Testis (tissue), 3 donors: ENCODE measurements around the gene VIT. TPM values are rescaled to one million over a fixed set of nuclear protein-coding genes. Genes with fewer than 3 reads are reported as not detected.

Experiments used
- DNase-seq: peaks from one replicate; pipeline ENCODE4 v3.0.0-alpha.2; 2019
- H3K27ac ChIP-seq, 2 donors: fragments of 200-600 bp; sonication (generic); one replicate each; pipeline ENCODE4 v1.5.1; 2019
- H3K27me3 ChIP-seq: fragments of 200-600 bp; sonication (generic); one replicate; pipeline ENCODE4 v1.5.1; 2019
- H3K36me3 ChIP-seq: fragments of 200-600 bp; sonication (generic); one replicate; pipeline ENCODE4 v1.5.1; 2017; ENCODE audit warnings: low read depth; ENCODE audit errors: missing control alignments
- H3K4me1 ChIP-seq: fragments of 200-600 bp; sonication (generic); one replicate; pipeline ENCODE4 v1.5.1; 2019
- H3K4me3 ChIP-seq, 2 donors: fragments of 200-600 bp; sonication (generic); one replicate each; pipeline ENCODE4 v1.5.1; 2017 to 2019
- H3K9me3 ChIP-seq: fragments of 200-600 bp; sonication (generic); one replicate; pipeline ENCODE4 v1.5.1; 2017
- CTCF ChIP-seq, 3 experiments: fragments of 450-650 bp in 2 of 3; fragments of 200-600 bp in 1 of 3; sonication (generic) in 1 of 3; IDR thresholded peaks; one replicate each; pipeline ENCODE4 v1.5.1; 2016 to 2019; ENCODE audit warnings: antibody characterized with exemption in 3 of 3, mild to moderate bottlenecking in 2 of 3, moderate library complexity in 1 of 3
- POLR2A ChIP-seq: fragments of 450-650 bp; IDR thresholded peaks from one replicate; pipeline ENCODE4 v1.6.1; 2017; ENCODE audit warnings: antibody characterized with exemption, mild to moderate bottlenecking, moderate library complexity
- WGBS, 2 donors: methylation state at CpG; one replicate each; pipeline ENCODE4 v1.1.5; 2018; 5-methylcytosine and 5-hydroxymethylcytosine counted together
- intact Hi-C: fragments of 100-400 bp; cut with DNase I; formaldehyde crosslinking; loops from one replicate; pipeline ENCODE4 v1.15.1; 2023; ENCODE audit warnings: low total_unique reads
- polyA plus RNA-seq: library from polyadenylated mRNA; stranded (reverse); fragments of 350-450 nt; fragmentation: Illumina TruSeq; extraction: RNeasy Lipid Tissue Mini Kit (QIAGEN cat#74804); gene quantifications from one replicate; pipeline ENCODE4 v1.2.3, GENCODE V29; 2014; ENCODE audit warnings: low read depth, low replicate concordance; ENCODE audit not compliant: insufficient read depth
- total RNA-seq, 2 donors: library from RNA; depleted of rRNA; stranded (reverse); fragments of >200 nt; gene quantifications; one replicate each; pipeline ENCODE4 v1.2.3, GENCODE V29; 2016

Gene VIT
- total and polyA plus RNA-seq, 3 donors from 2014 or later, result 5.6 to 9.4 (median 7.2) TPM

- Histone ChIP-seq H3K27ac (no peak overlapping the region), H3K4me3 (no peak overlapping the region), H3K4me1 (no peaks in the 10 kb centered on the region), H3K27me3 (no peaks in the 10 kb centered on the region), H3K36me3 (no peaks in the 10 kb centered on the region), H3K9me3 (no peaks in the 10 kb centered on the region)
- intact Hi-C loops, result no loop called here
- no peak for DNase-seq
- no peak for TF ChIP-seq CTCF (IDR thresholded peaks at IDR 0.05)
- no peak for TF ChIP-seq POLR2A
- WGBS, 2 donors, result 88 to 92% methylated on average over 8 of the region's 8 CpGs
These were observed 33.9 kb upstream of the VIT start for GRCh38 chr2:36662638-36663037.

GRCh38 chr2:36663295-36663694, 33.2 kb upstream of the VIT start:
- 68 to 73% methylated on average over 2 of the region's 2 CpGs for WGBS, 2 donors
- H3K4me1 ChIP-seq, result no peaks in the 10 kb centered on the region
- H3K27ac ChIP-seq, result no peak overlapping the region
- no peak overlapping the region for H3K4me3 ChIP-seq
- intact Hi-C loops, result no loop called here
- TF ChIP-seq CTCF (IDR thresholded peaks at IDR 0.05), result no peak
- no peak for TF ChIP-seq POLR2A
- H3K36me3 ChIP-seq, result no peaks in the 10 kb centered on the region
- no peaks in the 10 kb centered on the region for H3K9me3 ChIP-seq
- H3K27me3 ChIP-seq, result no peaks in the 10 kb centered on the region
- DNase-seq, result no peak

- 36 to 38% methylated on average over 12 of the region's 12 CpGs for WGBS, 2 donors
- Histone ChIP-seq H3K27ac (no peak overlapping the region), H3K27me3 (no peaks in the 10 kb centered on the region), H3K4me1 (no peaks in the 10 kb centered on the region), H3K36me3 (no peaks in the 10 kb centered on the region), H3K4me3 (no peak overlapping the region), H3K9me3 (no peaks in the 10 kb centered on the region)
- DNase-seq, result peak; percentile 36
- intact Hi-C loops, result no loop called here
- TF ChIP-seq POLR2A, result no peak
- TF ChIP-seq CTCF (IDR thresholded peaks at IDR 0.05), result peak; percentile 69 to 80 (median 72)
These were observed 32.4 kb upstream of the VIT start for GRCh38 chr2:36663851-36664695.

- Histone ChIP-seq H3K9me3 (no peaks in the 10 kb centered on the region), H3K36me3 (no peaks in the 10 kb centered on the region), H3K27me3 (no peaks in the 10 kb centered on the region), H3K4me1 (no peaks in the 10 kb centered on the region), H3K27ac (no peak overlapping the region), H3K4me3 (no peak overlapping the region)
- no peak for TF ChIP-seq CTCF (IDR thresholded peaks at IDR 0.05)
- no peak for TF ChIP-seq POLR2A
- intact Hi-C loops, result no loop called here
- WGBS, 2 donors, result 54 to 76% methylated on average over 1 of the region's 1 CpG
- DNase-seq, result no peak
These were observed 31.8 kb upstream of the VIT start for GRCh38 chr2:36664696-36665076.

- H3K4me1 ChIP-seq, result no peaks in the 10 kb centered on the region
- WGBS, 2 donors, result 77 to 82% methylated on average over 9 of the region's 9 CpGs
- no peaks in the 10 kb centered on the region for H3K9me3 ChIP-seq
- DNase-seq, result no peak
- no peaks in the 10 kb centered on the region for H3K36me3 ChIP-seq
- no peaks in the 10 kb centered on the region for H3K27me3 ChIP-seq
- no peak overlapping the region for H3K4me3 ChIP-seq
- TF ChIP-seq POLR2A, result no peak
- TF ChIP-seq CTCF (IDR thresholded peaks at IDR 0.05), result no peak
- H3K27ac ChIP-seq, result no peak overlapping the region
- intact Hi-C loops, result no loop called here
These were observed 28.6 kb upstream of the VIT start for GRCh38 chr2:36667931-36668330.
